ENCODE measurements around the gene OR11H7.

GRCh38 chr14:20194101-20194500 is 34.7 kb upstream of the OR11H7 start:
- no peak for TF ChIP-seq CTCF (conservative IDR thresholded peaks at IDR 0.05; ENCODE audit: low read length)
- no peak for TF ChIP-seq EZH2phosphoT487 (IDR thresholded peaks at IDR 0.05; ENCODE audit: borderline replicate concordance)

All from Loucy (cell line).